Skeletal muscle tissue (tissue), 4 donors: Measurements from ENCODE around the gene TMEM259. TPM values are rescaled to one million over a fixed set of nuclear protein-coding genes. Genes with fewer than 3 reads are reported as not detected.
A peak's percentile ranks its signal among the peaks of the same experiment; 100 is the strongest.

ENCODE experiments used
- H3K27ac ChIP-seq: one replicate; pipeline ENCODE4 v1.7.0; 2013; ENCODE audit warnings: mild to moderate bottlenecking, low read depth, low read length, inconsistent platforms
- H3K27me3 ChIP-seq, 3 donors: one replicate each; pipeline ENCODE4 v1.7.0; 2013; ENCODE audit warnings: low read length in 3 of 3; ENCODE audit not compliant: control insufficient read depth in 3 of 3, insufficient read depth in 3 of 3
- H3K36me3 ChIP-seq, 3 donors: one replicate each; pipeline ENCODE4 v1.7.0; 2013; ENCODE audit warnings: low read length in 3 of 3; ENCODE audit not compliant: control insufficient read depth in 3 of 3, insufficient read depth in 3 of 3
- H3K4me1 ChIP-seq, 3 donors: one replicate each; pipeline ENCODE4 v1.7.0; 2013; ENCODE audit warnings: low read length in 3 of 3, mild to moderate bottlenecking in 3 of 3; ENCODE audit not compliant: control insufficient read depth in 3 of 3, insufficient read depth in 3 of 3
- H3K4me3 ChIP-seq, 3 donors: one replicate each; pipeline ENCODE4 v1.7.0; 2013; ENCODE audit warnings: low read length in 3 of 3
- H3K9ac ChIP-seq, 3 donors: one replicate each; pipeline ENCODE4 v1.7.0; 2013; ENCODE audit warnings: low read length in 3 of 3, mild to moderate bottlenecking in 3 of 3, moderate library complexity in 2 of 3, low read depth in 1 of 3
- H3K9me3 ChIP-seq, 3 donors: one replicate each; pipeline ENCODE4 v1.7.0; 2013; ENCODE audit warnings: low read length in 3 of 3; ENCODE audit not compliant: control insufficient read depth in 3 of 3
- total RNA-seq: library from RNA; depleted of rRNA; stranded (reverse); fragments of >200 nt; gene quantifications from one replicate; pipeline ENCODE4 v1.2.3, GENCODE V29; 2014
- donor health status: Osteomylitis.

TMEM259 gene
- total RNA-seq, 1 donor from 2014 or later, result 25.6 TPM

- Histone ChIP-seq H3K4me1 (no peaks in the 10 kb centered on the region), H3K27me3 (no peaks in the 10 kb centered on the region), H3K9ac (no peak overlapping the region), H3K4me3 (no peak overlapping the region), H3K27ac (no peak overlapping the region), H3K9me3 (no peaks in the 10 kb centered on the region), H3K36me3 (peaks cover 3 to 22% (median 6%) of the 10 kb centered on the region in 3 donors)
These were observed 28.2 kb upstream of the TMEM259 start for GRCh38 chr19:1049106-1049505.

- H3K4me1 ChIP-seq, result peaks cover 0 to 3% (median 0%) of the 10 kb centered on the region in 3 donors
- no peak overlapping the region for H3K4me3 ChIP-seq
- no peaks in the 10 kb centered on the region for H3K9me3 ChIP-seq
- no peak overlapping the region for H3K27ac ChIP-seq
- H3K9ac ChIP-seq, result no peak overlapping the region
- H3K27me3 ChIP-seq, result no peaks in the 10 kb centered on the region
- peaks cover 3 to 11% (median 6%) of the 10 kb centered on the region in 3 donors for H3K36me3 ChIP-seq
These were observed 26.8 kb upstream of the TMEM259 start for GRCh38 chr19:1047696-1048147.

GRCh38 chr19:1046836-1047695, 26.1 kb upstream of the TMEM259 start:
- no peak overlapping the region for H3K4me3 ChIP-seq
- H3K4me1 ChIP-seq, result peaks cover 6 to 10% (median 6%) of the 10 kb centered on the region in 3 donors

GRCh38 chr19:1046117-1046626, 25.2 kb upstream of the TMEM259 start:
- Histone ChIP-seq H3K4me3 (no peak overlapping the region), H3K4me1 (peaks cover 14 to 19% (median 15%) of the 10 kb centered on the region in 3 donors), H3K27me3 (no peaks in the 10 kb centered on the region), H3K9ac (no peak overlapping the region), H3K36me3 (peaks cover 0 to 11% (median 6%) of the 10 kb centered on the region in 3 donors), H3K9me3 (no peaks in the 10 kb centered on the region), H3K27ac (no peak overlapping the region)

More at GRCh38 chr19:1046836-1047695, 26.1 kb upstream of the TMEM259 start:
- no peaks in the 10 kb centered on the region for H3K27me3 ChIP-seq
- H3K36me3 ChIP-seq, result peaks cover 3 to 11% (median 6%) of the 10 kb centered on the region in 3 donors
- H3K9me3 ChIP-seq, result no peaks in the 10 kb centered on the region
- H3K27ac ChIP-seq, result no peak overlapping the region
- H3K9ac ChIP-seq, result no peak overlapping the region

- H3K9ac ChIP-seq, result no peak overlapping the region
- H3K36me3 ChIP-seq, result peaks cover 0 to 11% (median 6%) of the 10 kb centered on the region in 3 donors
- no peaks in the 10 kb centered on the region for H3K9me3 ChIP-seq
- no peak overlapping the region for H3K4me3 ChIP-seq
- H3K27ac ChIP-seq, result no peak overlapping the region
- no peaks in the 10 kb centered on the region for H3K27me3 ChIP-seq
- H3K4me1 ChIP-seq, result peaks cover 23 to 28% (median 25%) of the 10 kb centered on the region in 3 donors
These were observed 24.3 kb upstream of the TMEM259 start for GRCh38 chr19:1045247-1045603.

- Histone ChIP-seq H3K4me1 (peaks cover 33 to 40% (median 36%) of the 10 kb centered on the region in 3 donors), H3K36me3 (peaks cover 0 to 11% (median 6%) of the 10 kb centered on the region in 3 donors), H3K9me3 (no peaks in the 10 kb centered on the region), H3K9ac (peak overlapping the region in 1 of 3 donors; percentile 79), H3K4me3 (peak overlapping the region in 1 of 3 donors; percentile 74), H3K27ac (peak overlapping the region; percentile 75), H3K27me3 (no peaks in the 10 kb centered on the region)
These were observed 22.0 kb upstream of the TMEM259 start for GRCh38 chr19:1042689-1043511.

GRCh38 chr19:1041835-1042685, 21.1 kb upstream of the TMEM259 start:
- H3K4me3 ChIP-seq, result peak overlapping the region; percentile 74 to 85 (median 83)
- H3K9me3 ChIP-seq, result no peaks in the 10 kb centered on the region
- H3K9ac ChIP-seq, result peak overlapping the region in 2 of 3 donors; percentile 75 to 79
- peaks cover 33 to 43% (median 36%) of the 10 kb centered on the region in 3 donors for H3K4me1 ChIP-seq
- peak overlapping the region; percentile 75 for H3K27ac ChIP-seq
- H3K27me3 ChIP-seq, result no peaks in the 10 kb centered on the region
- H3K36me3 ChIP-seq, result peaks cover 0 to 7% (median 4%) of the 10 kb centered on the region in 3 donors

- Histone ChIP-seq H3K9ac (peak overlapping the region; percentile 75 to 79 (median 77)), H3K4me3 (peak overlapping the region; percentile 74 to 85 (median 83)), H3K27ac (peak overlapping the region; percentile 75), H3K36me3 (peaks cover 0 to 2% (median 2%) of the 10 kb centered on the region in 3 donors), H3K4me1 (peaks cover 33 to 43% (median 36%) of the 10 kb centered on the region in 3 donors), H3K27me3 (no peaks in the 10 kb centered on the region), H3K9me3 (no peaks in the 10 kb centered on the region)
These were observed 20.4 kb upstream of the TMEM259 start for GRCh38 chr19:1041272-1041834.
